HG03460 (cell line): ENCODE results near the gene HAGH.

Experiments
- ATAC-seq: cut with Tn5 transposase; IDR thresholded peaks from one replicate; pipeline ENCODE4 v1.9.1; 2021; ENCODE audit not compliant: unreplicated experiment

The HAGH gene

DNA sequence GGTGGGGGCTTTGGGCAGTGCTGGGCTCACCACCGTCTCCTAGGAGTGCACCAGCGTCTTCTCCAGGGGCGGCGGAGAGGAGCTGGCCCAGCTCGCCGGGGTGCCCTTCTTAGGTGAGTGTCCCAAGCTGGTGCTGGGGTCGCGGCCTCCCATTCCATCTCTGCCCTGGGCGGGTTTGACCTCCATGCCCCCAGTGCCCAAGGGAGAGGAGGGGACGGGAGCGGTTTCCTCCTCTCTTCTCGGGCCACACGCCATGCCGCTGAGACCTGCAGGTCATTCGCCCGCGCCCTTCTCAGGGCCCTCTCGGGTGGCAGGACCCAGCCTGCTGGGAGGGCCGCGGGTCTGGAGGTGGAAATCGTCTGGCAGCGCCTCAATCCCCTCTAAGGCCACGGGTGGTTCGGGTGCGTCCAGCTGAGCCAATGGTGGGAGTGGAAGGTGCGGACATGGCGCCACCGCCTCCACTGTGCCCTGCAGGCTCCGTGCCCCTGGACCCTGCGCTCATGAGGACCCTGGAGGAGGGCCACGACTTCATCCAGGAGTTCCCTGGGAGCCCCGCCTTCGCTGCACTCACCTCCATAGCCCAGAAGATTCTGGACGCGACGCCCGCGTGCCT, 38.4 kb downstream of the HAGH start:
- no peak for ATAC-seq

DNA sequence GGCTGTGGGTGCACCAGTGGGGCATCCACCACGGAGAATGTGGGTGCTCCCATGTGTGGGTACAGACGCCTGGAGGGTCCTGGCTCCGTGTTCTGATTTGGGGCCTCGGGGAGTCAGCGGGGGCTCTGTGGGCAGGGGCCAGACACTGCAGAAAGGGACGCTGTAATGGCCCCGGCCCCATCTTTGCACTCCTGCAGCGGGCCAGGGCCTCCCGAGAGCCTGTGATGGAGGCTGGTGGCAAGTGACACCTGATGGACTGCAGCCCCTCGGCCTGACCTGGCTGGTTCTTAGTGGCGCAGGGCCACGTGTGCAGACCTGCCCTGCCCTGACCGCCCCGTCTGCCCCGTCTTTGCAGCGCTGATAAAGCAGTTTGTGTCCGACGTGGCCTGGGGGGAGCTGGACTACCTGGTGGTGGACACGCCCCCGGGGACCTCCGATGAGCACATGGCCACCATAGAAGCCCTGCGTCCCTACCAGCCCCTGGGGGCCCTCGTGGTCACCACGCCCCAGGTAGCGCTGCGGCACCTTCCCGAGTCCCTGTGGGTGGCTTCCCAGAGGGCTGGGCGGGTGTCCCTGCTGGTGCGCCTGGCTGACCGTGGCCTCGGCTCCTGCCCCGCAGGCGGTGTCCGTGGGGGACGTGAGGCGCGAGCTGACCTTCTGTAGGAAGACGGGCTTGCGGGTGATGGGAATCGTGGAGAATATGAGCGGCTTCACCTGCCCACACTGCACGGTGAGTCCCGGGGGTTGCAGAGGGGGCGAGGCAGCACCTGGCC, 39.1 kb downstream of the HAGH start:
- no peak for ATAC-seq

DNA sequence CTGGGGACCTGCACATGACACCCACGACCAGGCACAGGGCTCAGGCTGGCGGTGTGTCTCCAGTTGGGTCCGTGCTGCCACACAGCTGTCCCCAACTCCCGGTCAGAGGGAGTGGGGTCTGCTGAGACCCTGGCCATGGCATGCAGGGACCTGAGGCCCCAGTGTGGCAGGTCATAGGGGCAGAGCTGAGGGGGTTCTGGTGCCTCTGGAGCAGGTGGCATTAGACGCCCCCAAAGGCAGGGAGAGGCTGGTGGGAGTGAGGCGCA, 39.6 kb downstream of the HAGH start:
- ATAC-seq = no peak

DNA sequence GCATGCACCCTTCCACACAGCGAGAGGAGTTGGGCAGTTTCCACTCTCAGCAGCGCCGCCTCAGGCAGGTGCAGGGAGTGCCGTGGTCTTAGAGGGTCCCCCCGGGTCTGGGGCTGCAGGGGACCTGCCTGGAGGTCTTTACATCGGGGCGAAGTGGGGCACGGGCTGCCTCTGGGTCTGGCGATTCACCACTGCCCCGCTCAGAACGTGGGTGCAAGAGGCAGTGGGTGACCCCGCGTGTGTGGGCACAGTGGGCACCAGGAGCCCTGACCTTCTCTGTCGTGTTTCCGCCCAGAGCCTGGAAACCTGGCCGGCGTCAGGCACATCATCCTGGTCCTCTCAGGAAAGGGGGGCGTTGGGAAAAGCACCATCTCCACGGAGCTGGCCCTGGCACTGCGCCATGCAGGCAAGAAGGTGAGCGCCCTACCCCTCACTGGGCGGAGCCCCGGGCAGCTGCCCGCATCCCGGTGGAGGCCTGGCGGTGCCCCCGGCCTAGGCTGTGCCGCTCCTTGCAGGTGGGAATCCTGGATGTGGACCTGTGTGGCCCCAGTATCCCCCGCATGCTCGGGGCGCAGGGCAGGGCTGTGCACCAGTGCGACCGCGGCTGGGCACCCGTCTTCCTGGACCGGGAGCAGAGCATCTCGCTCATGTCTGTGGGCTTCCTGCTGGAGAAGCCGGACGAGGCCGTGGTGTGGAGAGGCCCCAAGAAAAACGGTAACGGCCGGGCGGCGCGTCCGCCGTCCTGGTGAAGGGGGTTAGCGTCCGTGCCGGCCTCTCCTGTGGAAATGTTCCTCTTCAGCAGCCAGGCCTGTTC, 40.2 kb downstream of the HAGH start:
- no peak for ATAC-seq

- ATAC-seq = no peak
Measured at GRCh38 chr16:1785846-1786170, 40.8 kb downstream of the HAGH start.

DNA sequence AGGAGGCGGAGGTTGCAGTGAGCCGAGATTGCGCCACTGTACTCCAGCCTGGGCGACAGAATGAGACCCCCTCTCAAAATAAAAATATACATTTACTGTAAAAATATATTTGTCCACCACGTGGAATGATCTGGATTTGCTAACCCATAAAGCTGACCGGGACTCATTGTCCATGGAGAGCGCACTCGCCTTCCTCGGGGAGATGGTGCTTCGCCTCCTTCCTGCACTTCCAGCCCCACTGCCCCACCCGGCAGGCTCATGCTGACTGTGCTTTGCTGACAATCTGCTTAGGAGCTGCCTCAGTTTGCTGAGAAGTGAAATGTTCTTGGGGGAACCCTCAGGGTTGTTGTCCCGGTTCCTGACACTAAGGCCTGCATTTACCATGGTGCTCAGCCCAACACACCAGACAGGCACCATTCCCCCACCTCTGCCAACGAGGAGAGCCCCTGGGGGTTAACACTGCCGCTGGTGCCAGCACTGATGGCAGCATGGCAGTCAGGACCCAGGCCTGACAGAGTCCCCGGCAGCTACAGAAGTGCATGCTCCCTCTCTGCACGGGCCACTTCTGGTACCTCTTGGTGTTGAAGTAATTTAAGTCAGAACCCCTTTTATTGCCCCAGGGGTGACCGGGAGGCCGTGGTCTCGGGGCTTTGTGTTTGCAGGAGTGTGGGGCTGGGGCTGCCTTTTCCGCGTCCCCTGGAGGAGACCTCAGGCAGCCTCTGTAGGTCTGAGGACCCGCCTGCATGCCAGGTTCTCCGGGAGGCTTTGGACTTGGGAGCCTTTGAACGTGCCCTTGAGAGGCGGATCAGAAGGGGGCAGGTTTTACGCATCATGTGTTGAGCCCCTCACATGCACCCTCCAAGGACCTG, 41.4 kb downstream of the HAGH start:
- no peak for ATAC-seq

DNA sequence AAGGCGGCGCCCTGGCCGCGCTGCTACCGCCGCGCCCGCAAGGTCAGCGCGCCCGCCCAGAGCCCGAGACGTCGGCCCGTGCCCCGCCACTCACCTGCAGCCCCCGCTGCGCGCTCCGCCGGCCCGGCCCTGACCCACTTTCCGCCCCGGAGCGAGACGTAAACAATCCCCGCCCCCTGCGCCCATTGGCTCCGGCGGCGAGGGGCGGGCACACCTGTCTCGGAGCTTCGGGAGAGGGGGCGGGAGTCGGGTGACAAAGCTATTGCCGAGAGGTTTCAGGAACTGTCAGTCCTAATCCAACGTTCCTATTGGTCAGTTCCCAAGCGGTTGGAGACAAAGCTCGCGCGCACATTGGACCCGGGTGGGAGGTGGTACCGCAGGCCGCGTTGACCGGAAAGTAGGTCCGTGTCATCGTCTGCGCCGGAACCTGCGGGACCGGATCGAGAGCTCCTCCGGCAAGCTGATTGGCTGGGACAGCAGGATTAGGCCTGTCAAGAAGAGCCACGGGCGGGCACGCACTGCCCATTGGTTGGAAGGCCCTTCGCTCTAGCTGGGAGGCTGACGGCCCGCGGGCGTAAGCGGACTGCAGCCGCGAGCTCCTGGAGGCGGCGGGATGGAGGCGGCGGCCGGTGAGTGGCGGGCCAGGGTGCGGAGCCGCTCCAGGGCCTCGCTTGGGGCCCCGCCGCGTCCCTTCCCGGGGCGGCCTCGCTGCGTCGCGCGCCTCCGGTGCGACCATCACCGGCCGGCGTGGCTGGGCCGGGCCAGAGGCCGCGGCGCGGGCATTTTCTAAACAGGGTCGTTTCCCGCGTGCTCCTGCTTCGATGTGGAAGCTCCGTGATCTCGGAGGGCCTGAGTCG, 44.0 kb downstream of the HAGH start, which contains the start of the genes NUBP2 and SPSB3:
TSS of gene NUBP2 (plus strand) at position 553 of the 857 bp plus-strand sequence. CDS start at position 614, 61 bp downstream.
TSS of gene SPSB3 (minus strand) at position 164 of the 857 bp plus-strand sequence. CDS start 1,088 bp downstream, outside the sequence.
- peak; percentile 85 for ATAC-seq

- ATAC-seq = peak; percentile 0
Measured at GRCh38 chr16:1781758-1782407, 44.7 kb downstream of the HAGH start.

DNA sequence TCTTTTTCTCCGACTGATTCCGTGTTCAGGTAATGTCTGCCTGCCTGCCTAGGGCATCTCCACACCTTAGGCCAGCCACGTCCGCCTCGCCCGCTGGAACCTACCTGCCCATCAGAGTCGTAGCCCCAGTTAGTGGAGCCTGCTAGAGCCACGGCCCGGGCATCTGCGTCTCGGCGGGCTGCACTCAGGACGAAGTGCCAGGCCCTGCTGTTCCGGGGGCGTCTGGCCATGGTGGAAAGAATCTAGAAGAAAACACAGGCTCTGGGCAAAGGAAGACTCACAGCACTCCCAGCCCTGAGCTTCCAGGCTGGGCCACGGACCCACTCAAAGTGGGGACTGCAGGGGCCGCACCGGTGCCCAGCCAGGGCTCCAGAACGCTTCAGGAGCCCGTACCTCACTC, 45.4 kb downstream of the HAGH start:
- ATAC-seq = no peak

- no peak for ATAC-seq
Measured at GRCh38 chr16:1780677-1781072, 46.0 kb downstream of the HAGH start.

GRCh38 chr16:1779741-1780676, 46.6 kb downstream of the HAGH start:
- no peak for ATAC-seq

DNA sequence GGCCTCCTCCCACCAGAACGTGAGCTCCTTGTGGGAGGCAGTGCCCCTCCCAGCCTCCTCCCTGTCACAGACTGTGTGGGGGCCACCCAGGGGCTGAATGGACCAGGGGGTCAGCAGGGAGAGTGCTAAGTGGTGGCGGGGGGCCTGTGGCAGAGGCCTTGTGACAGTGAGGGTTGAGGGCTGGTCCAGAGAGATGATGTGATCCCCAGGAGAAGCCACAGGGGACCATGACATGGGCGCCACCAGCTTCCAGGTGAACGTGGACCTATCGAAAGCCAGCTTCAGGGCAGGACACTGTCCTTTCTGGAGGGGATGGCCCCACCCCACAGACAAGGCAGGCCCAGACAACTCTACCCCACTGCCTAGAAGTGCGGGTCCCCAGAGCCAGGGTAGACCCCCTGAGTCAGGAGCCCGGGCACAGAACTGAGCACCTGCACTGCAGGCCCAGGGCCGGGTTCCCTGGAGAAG, 47.4 kb downstream of the HAGH start:
- ATAC-seq = no peak

DNA sequence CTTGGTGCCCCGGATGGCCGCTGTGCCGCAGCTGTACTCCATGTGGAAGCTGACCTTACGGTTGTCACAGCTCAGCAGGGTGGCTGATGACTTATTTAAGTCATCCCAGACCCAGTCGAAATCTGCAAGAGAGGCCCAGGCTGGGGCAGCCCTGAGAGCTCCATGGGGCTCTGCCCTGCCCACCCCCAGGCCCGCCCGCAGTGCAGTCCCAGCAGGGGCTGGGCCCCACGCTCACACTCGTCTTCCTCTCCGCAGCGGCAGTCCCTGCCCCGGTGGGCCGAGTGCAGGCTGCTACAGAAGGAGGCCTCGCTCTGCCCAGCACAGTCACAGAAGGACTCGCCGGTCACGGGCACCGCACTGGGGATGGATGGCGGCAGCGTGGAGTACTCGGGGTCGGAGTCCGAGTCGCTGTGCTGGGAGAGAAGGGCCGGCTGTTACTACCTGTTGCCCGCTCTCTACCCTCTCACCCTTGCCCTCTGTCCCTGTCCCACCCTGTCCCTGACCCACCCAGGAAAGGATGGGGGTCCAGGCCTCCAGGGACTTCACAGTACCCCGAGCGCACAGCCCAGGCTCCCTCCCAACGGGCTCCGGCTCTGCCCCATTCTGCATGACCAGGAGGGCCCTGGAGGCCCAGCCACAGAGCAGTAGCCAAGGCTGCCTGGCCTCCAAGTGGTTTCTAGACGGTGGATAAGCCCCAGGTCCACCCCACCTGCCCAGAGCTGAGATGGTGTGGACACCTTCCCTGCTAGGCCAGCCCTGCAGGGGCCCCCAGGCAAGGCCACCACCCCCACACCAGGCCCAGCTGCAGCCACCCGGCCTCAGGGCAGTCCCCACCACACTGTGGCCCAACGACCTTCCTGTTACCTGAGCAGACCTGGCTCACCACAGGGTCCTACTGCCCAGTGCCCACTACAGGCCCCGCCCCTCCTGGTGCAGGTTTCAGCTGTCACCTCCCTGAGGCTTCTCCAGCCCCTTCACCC, 48.1 kb downstream of the HAGH start:
- ATAC-seq = no peak

GRCh38 chr16:1777375-1778199, 49.0 kb downstream of the HAGH start:
- ATAC-seq = no peak

GRCh38 chr16:1776991-1777374, 49.6 kb downstream of the HAGH start:
- no peak for ATAC-seq

- no peak for ATAC-seq
Measured at GRCh38 chr16:1776672-1776955, 50.0 kb downstream of the HAGH start.
